ENCODE data around the gene ENOX1.

DNA sequence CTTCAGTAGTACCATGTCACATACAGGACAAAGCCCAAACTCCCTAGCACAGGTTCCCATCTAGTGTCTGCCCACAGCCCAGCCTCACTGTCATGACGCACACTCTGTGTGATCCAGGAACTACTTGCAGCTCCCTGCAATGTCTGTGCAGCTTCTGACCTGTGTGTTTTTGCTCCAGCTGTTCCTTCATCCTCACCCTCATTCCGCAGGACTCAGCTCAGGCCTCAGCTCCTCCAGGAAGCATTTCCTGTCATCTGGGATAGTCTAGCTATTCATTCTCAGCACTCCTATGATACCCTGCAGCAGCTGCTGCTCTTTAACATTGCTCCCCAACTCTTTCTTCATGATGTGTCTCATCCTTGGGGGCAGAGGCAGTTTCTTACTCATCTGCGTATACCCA, 56.1 kb downstream of the ENOX1 start:
- TF ChIP-seq CTCF (IDR thresholded peaks at IDR 0.05) (no peak), ZFX (IDR thresholded peaks at IDR 0.05; ENCODE audit: borderline replicate concordance) (no peak)
